ENCODE results near the gene UVRAG.

GRCh38 chr11:75905434-75905833, 90.4 kb downstream of the UVRAG start:
- TF ChIP-seq CTCF (IDR thresholded peaks at IDR 0.05; ENCODE audit: insufficient read depth, low read length), result no peak
- TF ChIP-seq REST (IDR thresholded peaks at IDR 0.05; ENCODE audit: insufficient replicate concordance, low read depth), result no peak

Data from HL-60 (cell line).